Neural progenitor cell (in vitro differentiated cells): ENCODE measurements around the gene MZT2B.
"Not testable (repeated sequence)": the region's sequence is repeated elsewhere in the genome, so short reads cannot be mapped to it uniquely, and the experiment has no call there.

Experiments
- EZH2 ChIP-seq: fragments of 200-600 bp; sonication (generic); IDR thresholded peaks from 2 replicates; pipeline ENCODE4 v1.6.1; 2017; ENCODE audit warnings: antibody characterized with exemption, mild to moderate bottlenecking, moderate library complexity
- EZH2phosphoT487 ChIP-seq: fragments of 200-600 bp; sonication (generic); IDR thresholded peaks from 2 replicates; pipeline ENCODE4 v1.6.1; 2017; ENCODE audit warnings: antibody characterized with exemption
- TF ChIP-seq, protein P1 (sequence below): fragments of 200-600 bp; sonication (generic); IDR thresholded peaks from 2 replicates; pipeline ENCODE4 v1.5.1; 2017; ENCODE audit warnings: antibody characterized with exemption, mild to moderate bottlenecking

DNA sequence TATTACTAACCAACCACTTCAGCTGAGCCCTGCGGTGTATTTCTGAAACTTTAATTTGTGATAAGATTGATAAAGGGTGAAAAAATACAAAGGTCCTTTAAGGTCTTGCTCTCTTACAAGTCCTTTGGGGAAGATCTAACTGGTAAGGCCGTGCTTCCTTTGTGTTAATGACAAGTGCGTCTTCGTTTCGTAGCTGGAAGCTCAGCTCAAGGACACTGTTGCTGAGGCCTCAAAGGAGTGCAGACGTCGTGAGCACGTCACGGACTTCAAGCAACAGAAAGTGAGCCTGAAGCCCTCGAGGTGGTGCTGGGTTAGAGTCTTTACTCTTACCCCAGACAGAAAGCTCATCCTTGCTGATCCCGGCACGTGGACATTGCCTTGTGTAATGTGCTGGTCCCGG, 25.0 kb downstream of the MZT2B start:
- TF ChIP-seq, protein P1, sequence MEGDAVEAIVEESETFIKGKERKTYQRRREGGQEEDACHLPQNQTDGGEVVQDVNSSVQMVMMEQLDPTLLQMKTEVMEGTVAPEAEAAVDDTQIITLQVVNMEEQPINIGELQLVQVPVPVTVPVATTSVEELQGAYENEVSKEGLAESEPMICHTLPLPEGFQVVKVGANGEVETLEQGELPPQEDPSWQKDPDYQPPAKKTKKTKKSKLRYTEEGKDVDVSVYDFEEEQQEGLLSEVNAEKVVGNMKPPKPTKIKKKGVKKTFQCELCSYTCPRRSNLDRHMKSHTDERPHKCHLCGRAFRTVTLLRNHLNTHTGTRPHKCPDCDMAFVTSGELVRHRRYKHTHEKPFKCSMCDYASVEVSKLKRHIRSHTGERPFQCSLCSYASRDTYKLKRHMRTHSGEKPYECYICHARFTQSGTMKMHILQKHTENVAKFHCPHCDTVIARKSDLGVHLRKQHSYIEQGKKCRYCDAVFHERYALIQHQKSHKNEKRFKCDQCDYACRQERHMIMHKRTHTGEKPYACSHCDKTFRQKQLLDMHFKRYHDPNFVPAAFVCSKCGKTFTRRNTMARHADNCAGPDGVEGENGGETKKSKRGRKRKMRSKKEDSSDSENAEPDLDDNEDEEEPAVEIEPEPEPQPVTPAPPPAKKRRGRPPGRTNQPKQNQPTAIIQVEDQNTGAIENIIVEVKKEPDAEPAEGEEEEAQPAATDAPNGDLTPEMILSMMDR: not testable (repeated sequence)
- not testable (repeated sequence) for TF ChIP-seq EZH2, EZH2phosphoT487
